HG02588 (cell line): Measurements from ENCODE around the gene FRK.
"Not testable (repeated sequence)": the region's sequence is repeated elsewhere in the genome, so short reads cannot be mapped to it uniquely, and the experiment has no call there.

Experiments used
- ATAC-seq: cut with Tn5 transposase; IDR thresholded peaks from one replicate; pipeline ENCODE4 v1.9.1; 2021; ENCODE audit warnings: mild to moderate bottlenecking, moderate library complexity; ENCODE audit not compliant: unreplicated experiment

The FRK gene

DNA sequence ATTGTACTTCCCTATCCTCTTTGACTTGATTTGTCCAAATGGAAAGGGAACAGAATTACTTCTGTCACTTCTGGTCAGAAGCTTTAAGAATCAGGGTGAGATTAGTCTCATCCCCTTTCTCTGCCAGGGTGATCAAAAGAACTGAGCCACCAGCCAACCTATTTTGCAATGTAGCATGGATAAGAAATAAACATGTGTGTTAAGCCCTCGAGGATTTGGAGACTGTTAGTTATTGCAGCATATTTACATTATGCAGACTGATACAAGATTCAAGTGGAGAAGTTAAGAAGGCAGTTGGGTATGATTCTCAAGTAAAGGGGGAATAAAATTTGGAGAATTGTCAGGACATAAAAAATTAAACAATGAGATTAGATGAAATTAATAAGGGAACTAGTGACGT, 106.0 kb downstream of the FRK start:
- ATAC-seq = no peak

DNA sequence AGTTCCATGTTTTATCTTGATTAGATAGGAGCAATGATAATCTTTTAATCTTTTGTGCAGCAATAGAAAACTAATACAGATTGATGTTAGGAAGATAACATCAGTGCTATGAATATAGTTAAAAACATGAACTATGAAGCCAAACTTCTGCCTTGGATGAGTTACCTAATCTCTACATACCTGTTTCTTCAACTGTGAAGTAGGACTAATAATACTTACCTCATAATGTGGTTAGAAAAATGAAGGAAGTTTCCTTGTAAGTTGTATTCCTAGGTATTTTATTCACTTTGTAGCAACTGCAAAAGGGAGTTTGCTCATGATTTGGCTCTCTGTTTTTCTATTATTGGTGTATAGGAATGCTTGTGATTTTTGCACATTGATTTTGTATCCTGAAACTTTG, 111.9 kb downstream of the FRK start:
- no peak for ATAC-seq

DNA sequence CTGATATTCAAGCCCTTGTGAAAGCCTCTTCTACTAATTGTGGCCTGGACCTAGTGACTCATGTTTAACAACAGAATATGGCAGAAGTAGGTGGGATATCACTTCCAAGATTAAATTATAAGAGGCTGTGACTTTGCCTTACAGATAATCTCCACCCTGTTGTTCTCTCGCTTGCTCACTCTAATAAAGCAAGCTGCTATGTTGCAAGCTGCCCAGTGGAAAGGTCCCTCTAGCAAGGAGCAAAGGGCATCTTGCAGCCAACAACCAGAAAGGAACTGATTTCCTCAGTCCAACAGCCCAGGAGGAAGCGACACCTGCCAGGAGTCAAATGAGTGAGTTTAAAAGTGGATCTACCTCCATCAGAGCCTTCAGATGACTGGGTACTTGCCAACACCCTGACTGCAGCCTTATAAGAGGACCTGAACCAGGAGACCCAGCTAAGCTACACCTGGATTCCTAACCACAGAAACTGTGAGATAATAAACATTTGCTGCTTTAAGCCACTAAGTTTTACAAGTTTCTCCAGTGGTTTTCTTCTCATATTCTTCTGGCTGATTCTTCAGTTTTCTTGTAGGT, 112.6 kb downstream of the FRK start:
- ATAC-seq = no peak

DNA sequence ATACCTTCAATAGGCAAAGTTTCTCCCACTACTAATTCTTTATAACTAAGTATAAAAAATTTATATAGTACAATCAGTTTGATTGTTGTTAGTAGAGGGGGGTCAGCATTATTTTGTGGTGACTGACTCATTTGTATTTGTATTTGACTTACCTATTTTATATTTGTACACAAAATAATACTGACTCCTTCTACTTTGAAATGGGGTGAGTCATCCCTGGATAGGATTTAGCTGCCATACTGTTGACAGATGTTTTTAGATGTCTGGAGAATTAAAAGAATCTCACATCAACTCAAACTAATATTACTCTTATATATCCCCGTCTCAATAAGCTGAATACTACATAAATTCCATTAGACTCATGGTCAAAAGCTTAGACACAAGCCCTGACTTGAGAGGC, 114.9 kb downstream of the FRK start:
- ATAC-seq = no peak

DNA sequence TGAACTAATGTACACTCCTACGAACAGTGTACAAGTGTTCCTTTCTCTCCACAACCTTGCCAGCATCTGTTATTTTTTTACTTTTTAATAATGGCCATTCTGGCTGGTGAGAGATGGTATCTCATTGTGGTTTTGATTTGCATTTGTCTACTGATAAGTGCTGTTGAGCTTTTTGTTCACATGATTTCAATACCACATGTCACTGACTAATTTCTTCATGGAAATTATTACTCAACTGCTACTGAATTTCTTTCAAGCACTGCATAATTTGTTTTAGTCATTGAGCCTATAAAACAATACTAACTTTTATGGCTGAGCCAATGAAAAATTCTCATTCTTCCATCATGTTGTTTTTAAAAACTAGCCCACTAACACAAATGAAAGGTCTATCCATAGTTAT, 115.4 kb downstream of the FRK start:
- ATAC-seq = no peak

DNA sequence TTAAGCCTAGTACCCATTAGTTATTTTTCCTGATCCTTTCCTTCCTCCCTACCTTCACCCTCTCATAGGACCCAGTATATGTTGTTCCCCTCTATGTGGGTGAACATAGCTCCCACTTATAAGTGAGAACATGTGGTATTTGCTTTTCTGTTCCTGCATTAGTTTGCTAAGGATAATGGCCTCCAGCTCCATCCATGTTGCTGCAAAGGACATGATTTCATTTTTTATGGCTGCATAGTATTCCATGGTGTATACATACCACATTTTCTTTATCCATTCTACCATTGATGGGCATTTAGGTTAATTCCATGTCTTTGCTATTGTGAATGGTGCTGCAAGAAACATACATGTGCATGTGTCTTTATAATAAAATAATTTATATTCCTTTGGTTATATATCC, 115.9 kb downstream of the FRK start:
- not testable (repeated sequence) for ATAC-seq

DNA sequence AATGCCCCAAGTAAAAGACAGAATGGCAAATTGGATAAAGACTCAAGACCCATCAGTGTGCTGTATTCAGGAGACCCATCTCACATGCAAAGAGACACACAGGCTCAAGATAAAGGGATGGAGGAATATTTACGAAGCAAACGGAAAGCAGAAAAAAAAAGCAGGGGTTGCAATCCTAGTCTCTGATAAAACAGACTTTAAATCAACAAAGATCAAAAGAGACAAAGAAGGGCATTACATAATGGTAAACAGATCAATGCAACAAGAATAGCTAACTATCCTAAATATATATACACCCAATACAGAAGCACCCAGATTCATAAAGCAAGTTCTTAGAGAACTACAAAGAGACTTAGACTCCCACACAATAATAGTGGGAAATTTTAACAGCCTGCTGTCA, 123.2 kb downstream of the FRK start:
- not testable (repeated sequence) for ATAC-seq

DNA sequence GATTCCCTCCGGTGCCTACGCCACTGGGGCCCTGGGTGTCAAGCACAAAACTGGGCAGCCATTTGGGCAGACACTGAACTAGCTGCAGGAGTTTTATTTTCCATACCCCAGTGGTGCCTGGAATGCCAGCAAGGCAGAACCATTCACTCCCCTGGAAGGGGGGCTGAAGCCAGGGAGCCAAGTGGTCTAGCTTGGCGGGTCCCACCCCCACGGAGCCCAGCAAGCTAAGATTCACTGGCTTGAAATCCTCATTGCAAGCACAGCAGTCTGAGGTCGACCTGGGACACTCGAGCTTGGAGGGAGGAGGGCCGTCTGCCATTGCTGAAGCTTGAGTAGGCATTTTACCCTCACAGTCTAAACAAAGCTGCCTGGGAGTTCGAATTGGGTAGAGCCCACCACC, 125.3 kb downstream of the FRK start:
- ATAC-seq = no peak

DNA sequence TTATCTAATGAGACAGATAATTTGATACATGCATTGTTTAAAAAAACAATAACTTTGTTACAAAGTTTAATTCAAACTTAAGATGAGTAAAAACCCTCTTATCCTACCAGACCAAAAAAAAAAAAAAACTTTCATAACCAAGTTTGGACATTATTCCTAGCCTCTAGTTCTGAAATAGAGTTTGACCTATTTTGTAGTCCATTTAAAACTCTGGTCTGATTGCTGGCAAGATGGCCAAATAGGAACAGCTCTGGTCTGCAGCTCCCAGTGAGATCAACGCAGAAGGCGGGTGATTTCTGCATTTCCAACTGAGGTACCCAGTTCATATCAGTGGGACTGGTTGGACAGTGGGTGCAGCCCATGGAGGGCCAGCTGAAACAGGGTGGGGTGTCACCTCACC, 125.9 kb downstream of the FRK start:
- ATAC-seq = no peak

DNA sequence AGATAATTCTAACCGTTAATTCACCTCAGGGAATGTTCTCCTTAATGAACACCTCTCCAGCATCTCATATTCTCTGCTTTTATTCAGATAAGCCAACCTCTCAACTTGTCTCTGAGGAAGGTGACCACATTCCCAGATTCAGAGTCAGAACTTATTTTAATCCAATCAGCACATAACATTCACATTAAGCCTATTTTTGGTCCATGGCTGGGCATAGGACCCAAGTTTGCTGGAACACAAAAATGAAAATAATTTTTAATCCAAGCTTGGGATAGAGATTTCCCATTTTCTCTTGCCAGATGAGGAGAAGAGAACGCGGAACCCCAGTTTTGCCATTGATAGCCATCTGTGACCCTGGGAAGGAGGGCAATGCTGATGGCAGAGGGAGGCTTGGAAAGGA, 126.5 kb downstream of the FRK start:
- ATAC-seq = no peak

DNA sequence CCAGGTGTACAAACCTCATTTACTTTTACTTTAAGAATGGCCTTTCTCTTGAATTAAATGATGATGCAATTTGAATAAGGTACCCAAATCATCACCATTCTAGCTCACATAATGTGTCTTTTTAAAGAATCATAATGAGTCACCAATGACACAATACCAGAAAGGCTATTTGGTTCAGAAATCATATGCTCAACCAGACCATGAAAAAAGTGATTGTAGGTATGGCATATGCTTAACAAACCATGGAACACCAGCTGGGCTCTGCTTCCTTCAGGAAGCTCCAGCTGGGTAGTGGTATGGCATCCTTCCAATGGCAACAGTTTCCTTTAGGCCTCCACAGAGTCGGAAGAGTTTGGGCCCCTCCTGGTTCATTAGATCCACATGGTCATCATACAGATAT, 128.2 kb downstream of the FRK start:
- no peak for ATAC-seq

DNA sequence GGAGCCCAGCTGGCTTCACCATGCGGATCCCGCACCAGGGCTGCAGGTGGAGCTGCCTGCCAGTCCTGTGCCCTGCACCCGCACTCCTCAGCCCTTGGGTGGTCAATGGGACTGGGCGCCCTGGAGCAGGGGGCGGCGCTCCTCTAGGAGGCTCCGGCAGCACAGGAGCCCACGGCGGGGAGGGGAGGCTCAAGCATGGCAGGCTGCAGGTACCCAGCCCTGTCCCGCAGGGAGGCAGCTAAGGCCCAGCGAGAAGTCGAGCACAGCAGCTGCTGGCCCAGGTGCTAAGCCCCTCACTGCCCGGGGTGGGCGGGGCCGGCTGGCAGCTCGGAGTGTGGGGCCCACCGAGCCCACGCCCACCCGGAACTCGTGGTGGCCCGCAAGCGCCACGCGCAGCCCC, 132.7 kb downstream of the FRK start:
- ATAC-seq = not testable (repeated sequence)

DNA sequence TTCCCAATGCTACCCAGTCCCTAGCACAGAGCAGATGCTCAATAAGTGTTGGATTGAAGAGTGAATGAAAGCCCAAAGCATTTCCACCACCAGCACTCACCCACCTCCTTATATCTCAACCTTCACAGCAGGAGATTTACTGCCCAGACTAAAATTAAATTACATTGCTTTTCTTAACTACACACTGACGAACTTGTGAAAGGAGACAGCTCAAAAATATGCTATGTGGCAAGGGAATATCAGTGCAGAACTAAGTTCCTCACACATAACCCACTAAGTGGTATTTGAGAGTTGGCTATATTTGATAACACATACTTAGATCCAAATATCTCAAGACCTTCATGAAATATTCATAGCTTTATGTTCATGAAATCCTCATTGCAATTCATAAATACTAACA, 137.7 kb downstream of the FRK start:
- no peak for ATAC-seq

DNA sequence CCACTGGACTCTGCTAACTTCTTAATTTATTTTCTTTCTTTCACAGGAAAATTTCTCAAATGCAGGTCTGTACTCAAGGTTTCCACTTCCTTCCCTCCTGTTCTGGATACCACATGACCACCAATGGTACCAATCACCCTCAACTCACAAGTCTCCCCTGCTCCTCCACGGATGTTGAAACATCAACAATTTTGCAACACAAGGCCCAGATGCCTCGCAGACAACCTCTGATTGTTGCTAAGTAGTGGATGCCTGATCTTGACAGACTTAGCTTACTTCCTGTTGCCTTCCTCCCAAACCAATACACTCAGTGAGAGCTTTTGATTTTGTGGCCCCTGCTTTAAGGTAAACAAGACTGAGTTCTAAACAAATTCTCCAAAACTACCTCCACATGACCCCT, 146.6 kb downstream of the FRK start:
- ATAC-seq = no peak

DNA sequence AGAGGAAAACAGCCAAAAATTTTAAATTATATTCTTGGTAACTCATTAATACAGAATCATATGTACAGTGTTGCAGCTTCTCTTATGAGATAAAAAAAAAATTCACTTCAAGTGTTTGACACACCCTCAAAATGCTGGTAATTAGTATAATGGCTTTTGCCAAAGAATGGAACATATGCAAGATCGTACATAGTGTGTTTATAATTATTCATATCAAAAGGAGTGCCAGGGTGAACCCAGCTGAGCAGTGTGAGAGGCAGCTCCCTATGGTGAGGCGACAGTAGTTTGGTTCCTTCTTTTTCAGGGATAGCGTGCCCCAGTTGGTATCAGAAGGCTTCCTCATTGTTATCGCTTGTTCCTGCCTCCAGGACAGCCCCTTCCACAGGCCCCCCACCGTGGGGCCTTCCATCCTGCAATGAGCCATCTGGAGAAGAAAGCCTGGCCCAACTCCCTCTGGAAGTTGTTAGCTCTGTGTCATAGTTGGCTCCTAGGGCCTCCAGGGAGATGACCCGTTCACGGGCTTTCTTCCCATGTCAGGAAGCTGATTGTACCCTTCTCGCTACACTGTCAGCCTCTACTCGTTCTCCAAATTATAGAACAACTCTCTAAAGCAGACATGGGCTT, 150.7 kb downstream of the FRK start:
- ATAC-seq = no peak

DNA sequence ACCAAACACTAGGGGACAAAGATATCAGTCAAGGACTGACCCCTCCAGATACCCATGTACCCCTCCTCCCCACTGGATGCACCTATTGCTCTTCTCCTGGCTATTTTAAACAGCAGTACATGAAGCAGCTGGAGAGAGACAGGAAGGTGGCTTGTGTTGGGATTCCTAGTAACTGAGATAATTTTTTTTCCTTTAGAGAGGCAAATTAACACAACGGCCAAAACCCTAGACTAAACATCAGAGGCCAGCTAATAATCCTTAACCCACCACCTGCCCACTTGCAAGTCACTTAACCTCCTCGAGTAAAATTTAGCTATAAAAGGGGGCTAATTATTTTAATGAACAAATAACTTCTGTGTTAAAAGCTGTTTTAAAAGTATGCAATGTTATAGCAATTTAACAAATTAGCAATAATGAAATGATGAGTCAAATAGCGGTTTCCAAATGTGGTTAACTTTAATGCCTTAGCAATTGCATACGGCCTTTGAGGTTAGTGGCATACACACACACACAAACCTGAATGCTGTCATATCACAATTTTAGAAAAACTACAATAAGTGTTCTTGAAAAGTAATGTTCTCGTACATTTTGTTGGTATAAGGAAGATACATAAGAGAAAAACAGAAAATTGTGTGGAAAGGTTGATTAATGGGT, 151.7 kb downstream of the FRK start:
- ATAC-seq = no peak

DNA sequence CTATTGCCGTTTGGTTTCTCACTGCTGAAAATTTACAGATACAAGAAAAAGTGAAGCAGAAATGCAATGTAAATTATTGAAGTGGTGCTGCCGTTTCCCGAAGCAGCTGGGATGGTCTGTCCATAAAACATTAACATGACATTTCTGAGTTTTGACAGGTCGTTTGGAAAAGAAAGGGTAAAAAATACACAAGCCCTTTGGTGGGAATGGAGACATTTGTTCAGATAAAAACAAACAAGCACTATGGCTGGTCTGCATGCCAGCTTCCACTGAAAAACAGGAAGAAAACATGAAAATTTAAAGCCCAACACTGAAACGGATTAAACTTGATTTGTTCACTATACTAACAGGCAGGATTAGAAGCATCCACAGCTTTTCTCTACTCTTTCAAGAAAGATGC, 155.2 kb downstream of the FRK start:
- ATAC-seq = no peak

DNA sequence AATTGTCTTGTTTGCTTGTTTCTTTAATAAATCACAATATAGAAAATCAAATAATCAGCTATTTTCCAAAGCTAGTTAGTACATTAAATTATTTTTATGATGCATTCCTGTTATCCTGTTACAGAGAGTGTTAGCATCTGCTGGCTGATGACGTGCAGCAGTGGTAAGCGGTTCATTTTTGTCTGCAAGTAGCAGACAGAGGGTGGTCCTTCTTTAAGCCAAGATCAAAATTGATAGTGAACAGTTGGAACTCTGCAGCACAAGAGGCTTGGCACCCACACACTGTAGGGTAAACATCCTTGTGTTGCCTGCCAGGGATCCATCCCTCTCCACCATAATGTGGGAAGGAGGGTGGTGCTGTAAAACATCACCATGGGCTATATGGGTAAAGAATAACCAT, 158.3 kb downstream of the FRK start:
- ATAC-seq = no peak

DNA sequence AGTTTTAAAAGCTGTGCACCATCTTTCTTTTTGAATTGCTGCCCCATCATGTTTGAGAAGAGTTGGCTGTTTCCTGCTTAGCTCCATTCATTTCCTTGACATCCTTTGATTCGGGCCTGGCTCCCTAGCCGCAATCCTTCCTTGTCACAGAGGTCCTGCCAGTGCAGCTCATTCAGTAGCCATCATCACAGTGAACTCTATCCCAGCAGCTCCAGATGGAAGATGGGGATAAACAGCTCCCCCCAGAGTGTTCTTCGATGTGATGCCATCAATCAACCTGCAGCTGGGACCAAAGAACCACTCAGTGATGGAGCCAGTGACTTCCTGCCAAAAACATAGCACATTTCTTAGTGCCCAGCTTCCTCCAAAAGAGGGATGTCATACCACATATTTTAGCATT, 158.8 kb downstream of the FRK start:
- ATAC-seq = no peak

DNA sequence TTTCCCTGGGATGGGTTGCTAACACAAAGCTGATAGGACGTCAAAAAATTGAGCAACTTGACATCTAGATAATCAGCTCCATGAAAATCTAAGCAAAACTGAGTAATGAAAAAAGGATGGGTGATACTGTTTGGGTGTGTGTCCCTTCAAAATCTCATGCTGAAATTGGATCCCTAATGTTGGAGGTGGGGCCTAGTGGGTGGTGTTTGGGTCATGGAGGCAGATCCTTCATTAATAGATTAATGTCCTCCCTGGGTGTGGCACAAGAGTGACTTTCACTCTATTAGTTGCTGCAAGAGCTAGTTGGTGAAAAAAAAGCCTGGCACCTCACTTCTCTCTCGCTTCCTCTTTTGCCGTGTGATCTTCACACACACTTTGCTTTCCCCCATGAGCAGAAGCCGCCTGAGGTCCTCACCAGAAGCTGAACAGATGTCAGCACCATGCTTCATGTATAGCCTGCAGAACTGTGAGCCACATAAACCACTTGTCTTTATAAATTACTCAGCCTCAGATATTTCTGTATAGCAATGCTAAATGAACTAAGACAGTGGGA, 160.9 kb downstream of the FRK start:
- no peak for ATAC-seq

DNA sequence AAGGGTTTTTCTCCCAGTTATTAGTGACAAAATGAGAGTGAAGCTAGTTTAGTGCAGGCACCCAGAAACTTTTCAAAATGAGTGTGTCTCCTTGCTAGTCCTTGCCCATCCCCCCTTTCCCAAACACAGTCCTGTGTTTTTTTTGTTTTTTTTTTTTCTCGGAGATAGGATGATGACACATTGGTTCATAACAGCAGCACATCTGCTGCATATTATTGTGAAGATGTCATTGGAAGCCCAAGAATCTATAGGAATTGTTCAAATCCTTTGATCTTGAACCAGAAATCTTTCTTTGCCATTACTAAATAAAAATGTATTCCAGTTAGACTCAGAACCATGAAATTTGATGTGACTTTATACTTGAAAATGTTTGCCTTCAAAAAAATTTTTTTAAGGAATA, 162.4 kb downstream of the FRK start:
- no peak for ATAC-seq

DNA sequence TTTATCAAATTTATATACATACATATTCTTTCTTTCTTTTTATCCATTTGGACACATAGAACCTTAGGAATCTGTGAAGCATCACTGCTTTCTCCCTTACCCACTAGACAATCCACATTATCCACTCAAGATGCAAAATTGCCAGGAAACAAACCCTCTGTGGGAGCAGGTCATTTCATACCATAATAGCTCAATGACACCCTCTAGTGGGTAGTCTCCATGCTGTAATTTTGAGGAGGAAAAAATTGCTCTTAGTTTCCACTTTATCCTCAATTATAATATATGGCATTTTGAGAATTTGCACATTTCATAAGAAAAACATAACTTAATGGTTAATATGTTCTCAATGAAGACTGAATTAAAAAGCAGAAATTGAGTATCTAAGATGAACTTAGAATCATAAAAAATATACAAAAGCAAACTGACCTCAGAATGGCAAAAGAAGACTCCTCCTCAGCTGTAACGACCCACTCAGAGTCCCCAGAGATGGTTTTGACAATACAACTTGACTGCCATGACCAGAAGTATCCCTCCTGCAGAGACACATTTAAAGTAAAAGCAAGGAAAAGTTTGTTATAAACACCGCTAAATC, 164.1 kb downstream of the FRK start:
- peak; percentile 48 for ATAC-seq
